GM21360 (cell line): ENCODE results near the gene CDC45.

Source experiments
- ATAC-seq: cut with Tn5 transposase; IDR thresholded peaks from one replicate; pipeline ENCODE4 v1.9.1; 2021; ENCODE audit warnings: mild to moderate bottlenecking, moderate library complexity; ENCODE audit not compliant: unreplicated experiment

The CDC45 gene

DNA sequence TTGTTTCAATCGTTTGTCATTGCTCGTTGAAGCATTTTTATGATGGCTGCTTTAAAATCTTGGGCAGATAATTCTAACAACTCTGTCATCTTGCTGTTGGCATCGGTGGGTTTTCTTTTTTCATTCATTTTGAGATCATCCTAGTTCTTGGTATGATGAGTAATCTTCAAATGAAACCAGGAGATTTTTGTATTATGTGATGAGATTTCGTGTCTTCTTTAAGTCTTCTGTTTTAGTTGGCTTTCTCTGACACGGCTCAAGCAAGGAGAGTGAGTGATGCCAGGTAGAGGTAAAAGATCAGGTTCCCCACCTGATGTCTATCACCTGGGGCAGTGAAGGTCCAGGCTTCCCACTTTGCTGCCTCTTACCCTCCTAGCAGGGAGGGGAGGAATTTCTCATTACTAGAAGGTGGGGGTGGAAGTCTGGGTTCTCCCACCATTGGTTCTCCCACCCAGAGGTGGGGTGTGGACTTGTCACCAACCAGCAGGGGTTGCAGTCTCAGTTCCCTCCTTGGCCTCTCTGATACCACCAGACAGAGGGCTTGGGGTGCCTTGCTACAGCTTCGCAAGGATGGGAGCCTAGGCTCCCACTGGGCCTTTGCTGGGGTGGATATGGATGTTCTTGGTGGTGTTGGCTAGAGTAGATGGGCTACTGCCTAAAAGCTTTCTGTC, 12.9 kb downstream of the CDC45 start:
- ATAC-seq: no peak

DNA sequence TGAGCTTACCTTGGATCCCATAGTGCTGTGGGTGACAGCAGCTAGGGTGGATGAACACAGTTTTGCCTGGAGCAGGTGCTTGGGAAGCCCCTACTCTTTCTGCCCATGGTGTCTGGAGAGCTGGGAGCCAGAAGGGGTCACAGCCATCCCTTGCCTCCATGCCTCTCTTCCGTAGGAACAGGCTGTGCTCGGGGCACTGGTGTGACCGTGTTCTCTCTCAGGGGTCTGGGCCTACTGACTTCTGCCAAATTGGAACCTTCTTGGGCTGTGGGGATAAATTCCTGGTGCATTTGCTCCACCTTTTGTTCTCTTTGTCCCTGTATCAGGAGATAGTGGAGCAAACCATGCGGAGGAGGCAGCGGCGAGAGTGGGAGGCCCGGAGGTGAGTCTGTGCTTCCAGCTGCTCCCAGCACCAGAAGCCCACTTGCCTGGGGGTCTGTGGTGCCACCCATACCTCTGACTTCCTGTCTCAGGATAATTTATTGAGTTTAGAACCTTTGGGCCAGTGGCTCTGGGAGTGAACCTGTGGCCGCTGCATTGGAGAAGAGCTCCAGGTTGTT, 14.4 kb downstream of the CDC45 start:
- ATAC-seq: no peak

DNA sequence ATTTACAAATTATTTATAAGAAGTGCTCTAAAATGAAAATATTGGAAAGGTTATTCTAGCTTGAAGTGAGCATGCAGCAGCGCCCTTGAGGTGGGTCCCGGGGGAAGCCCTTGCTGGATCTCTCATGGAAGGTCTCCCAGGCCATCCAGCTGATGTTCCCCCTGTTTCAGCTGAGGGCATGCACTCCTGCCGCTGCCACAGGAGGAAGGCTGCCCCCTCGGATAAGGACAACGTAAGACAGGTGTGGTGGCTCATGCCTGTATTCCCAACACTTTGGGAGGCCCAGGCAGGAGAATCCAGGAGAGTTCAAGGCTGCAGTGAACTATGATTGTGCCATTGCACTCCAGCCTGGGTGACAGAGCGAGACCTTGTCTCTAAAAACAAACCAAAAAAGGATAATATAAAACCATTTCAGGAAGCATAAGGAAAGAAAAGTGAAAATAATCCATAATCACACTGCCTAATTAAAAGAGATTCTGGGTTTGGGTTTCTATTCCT, 15.0 kb downstream of the CDC45 start:
- ATAC-seq: no peak

DNA sequence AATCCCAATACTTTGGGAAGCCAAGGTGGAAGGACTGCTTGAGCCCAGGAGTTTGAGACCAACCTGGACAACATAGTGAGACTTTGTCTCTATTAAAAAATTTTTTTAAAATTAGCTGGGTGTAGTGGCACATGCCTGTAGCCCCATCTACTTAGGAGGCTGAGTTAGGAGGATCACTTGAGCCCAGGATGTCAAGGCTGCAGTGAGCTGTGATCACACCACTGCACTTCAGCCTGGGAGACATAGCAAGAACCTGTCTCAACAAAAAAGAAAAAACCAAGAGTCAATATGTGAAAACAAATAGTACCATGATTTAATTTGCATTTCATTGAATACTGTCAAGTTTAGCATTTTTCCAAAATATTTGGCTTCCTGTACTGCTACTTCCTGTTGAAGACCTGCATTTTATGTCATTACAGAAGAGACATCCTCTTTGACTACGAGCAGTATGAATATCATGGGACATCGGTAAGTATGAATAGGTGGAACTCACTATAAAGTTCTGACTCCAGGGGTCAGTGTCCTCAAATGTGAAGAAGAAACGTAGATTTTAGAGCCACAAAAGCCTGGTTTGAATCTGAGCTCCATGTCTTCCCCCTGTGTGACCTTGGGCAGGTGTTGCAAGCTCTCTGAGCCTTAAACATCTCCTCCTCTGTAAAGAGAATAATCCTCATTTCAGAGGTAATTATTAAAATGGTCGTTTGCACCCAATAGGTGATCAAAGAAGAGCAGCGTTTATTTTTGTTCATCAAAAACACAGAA, 16.0 kb downstream of the CDC45 start:
- no peak for ATAC-seq

DNA sequence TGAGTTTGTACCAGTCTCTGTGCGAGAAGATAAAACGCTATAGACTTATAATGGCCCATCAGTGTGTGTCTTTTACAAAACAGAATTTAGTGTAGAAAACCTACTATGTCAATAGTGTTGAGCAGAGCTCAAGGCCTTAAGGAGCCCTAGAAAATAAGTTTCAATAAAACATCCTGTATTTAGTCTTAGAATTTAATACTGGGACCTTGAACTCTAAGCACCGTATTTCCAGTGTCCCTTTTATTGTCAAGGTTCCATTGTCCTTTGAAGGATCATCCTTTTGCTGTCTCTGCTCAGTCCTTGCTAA, 16.6 kb downstream of the CDC45 start:
- ATAC-seq: no peak

GRCh38 chr22:19497245-19497644, 17.5 kb downstream of the CDC45 start:
- no peak for ATAC-seq

DNA sequence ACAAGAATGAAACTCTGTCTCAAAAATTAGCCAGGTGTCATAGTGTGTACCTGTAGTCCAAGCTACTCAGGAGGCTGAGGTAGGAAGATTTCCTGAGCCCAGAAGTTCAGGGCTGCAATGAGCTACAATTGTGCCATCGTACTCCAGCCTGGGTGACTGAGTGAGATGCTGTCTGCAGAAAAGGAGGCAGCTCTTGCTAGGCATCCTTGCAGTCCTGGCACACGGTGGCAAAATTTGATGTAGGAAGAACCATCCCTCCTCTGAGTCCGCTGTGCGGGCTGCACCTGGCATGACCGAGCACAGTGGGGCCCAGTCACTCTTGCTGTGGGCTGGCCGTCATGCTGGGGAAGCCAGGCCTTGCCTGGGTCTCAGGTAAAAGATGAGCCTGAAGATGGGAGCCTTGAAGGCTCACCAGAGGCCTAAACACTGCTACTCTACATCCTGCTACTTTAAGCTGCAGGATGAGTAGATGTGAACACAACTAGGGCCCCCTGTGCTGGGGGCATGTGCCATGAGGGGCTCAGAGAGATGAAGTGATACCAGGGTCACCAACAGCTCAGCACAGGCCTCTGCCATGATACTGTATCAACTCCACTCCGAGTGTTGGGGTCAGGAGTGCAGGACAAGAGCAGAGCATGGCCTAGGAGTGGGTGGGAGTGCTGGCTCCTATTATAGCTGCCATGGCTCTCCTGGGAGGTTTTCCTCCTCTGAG, 18.6 kb downstream of the CDC45 start:
- no peak for ATAC-seq

DNA sequence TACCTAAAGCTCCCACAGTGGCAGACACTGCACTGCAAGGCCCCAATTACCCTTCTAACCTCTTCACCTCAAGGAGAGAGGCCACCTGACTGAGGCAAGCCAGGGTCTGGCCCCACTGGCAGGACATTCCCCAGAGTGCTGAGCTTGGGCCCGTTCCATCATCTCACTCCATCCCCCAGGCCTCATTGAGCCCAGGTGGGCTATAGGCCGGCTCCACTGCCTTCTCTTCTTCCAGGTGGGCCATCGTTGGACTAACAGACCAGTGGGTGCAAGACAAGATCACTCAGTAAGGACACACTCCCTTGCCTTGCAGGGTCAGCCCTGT, 19.1 kb downstream of the CDC45 start:
- ATAC-seq: no peak

- ATAC-seq: no peak
Observed at GRCh38 chr22:19499236-19499879, 19.6 kb downstream of the CDC45 start.

DNA sequence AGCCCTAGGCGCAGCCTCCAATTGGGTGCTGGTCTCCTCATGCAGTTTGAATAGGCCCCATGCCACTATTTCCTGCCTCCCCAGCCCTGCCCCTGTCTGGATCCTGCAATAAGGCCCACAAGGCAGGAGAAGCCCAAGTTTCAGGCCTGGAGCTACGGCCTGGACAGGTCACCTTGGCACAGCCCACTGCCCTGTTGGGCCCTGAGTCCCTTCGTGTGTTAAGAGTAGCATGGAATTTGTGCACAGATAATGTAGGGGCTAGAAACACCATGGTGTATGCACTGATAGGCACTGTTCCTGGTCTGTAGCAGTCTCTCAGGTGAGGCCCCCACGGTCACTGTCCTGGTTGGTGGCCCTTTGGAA, 20.1 kb downstream of the CDC45 start:
- ATAC-seq: no peak

DNA sequence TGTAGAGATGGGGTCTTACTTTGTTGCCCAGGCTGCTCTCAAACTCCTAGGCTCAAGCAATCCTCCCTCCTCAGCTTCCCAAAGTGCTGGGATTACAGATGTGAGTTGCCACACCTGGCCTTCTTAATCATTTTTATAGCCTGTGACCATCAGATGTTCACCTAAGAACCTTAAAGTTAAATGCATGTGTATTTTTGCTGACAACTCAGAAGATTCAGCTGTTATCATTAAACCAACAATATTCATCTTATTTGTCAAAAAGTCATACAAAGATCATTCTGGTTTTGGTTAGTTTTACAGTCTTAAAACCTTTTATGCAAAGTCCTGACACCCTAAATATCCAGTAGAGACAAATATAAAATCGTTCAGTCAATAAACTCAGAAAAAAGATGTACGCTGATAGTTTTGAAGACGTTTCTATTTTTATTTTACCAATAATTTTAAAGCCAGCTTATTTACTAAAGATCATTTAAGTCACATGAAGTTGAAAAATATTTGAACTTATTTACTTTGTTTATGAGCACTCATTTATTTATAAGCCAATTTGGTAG, 22.3 kb downstream of the CDC45 start:
- no peak for ATAC-seq

DNA sequence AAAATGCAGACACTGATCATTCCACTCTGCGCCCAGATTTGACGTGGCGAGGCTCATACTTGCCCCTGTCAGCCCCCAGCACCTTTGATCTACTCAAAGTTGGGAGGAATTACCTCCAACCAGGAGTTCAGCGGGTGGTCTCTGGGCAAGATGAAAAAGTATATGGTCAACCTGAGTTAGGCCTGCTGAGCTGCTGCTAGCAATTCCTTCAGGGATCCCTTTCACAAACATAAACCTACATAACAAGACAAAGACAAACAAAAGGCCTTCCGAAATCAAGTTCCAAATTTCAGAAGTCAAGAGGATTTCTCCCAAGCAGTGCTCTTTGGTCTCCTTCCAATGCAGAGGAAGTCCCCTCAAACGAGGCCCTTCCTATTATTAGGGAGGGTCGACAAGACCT, 23.6 kb downstream of the CDC45 start:
- no peak for ATAC-seq

DNA sequence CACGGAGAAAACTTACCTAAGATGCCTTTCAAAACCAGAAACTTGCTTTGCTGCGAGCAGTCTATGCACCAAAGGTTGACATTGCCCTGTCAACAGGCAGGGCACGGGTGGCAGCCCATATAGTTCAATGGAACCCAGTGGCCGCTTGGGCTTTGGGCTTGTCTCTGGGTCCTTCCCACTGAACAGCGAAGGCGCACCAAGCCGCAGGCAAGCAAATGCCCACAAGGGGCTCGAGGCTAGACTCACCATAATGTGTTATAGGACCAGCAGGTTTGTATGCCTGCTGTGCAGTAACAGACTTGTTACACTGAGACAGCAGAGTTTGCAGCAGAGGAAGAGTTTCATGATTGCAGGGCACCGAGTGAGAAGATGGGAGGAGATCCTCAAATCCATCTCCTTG, 24.1 kb downstream of the CDC45 start:
- no peak for ATAC-seq

- ATAC-seq: no peak
Observed at GRCh38 chr22:19504900-19505734, 25.4 kb downstream of the CDC45 start.

- no peak for ATAC-seq
Observed at GRCh38 chr22:19505735-19506126, 26.0 kb downstream of the CDC45 start.

- no peak for ATAC-seq
Observed at GRCh38 chr22:19506212-19506611, 26.5 kb downstream of the CDC45 start.

- no peak for ATAC-seq
Observed at GRCh38 chr22:19507534-19507861, 27.8 kb downstream of the CDC45 start.

DNA sequence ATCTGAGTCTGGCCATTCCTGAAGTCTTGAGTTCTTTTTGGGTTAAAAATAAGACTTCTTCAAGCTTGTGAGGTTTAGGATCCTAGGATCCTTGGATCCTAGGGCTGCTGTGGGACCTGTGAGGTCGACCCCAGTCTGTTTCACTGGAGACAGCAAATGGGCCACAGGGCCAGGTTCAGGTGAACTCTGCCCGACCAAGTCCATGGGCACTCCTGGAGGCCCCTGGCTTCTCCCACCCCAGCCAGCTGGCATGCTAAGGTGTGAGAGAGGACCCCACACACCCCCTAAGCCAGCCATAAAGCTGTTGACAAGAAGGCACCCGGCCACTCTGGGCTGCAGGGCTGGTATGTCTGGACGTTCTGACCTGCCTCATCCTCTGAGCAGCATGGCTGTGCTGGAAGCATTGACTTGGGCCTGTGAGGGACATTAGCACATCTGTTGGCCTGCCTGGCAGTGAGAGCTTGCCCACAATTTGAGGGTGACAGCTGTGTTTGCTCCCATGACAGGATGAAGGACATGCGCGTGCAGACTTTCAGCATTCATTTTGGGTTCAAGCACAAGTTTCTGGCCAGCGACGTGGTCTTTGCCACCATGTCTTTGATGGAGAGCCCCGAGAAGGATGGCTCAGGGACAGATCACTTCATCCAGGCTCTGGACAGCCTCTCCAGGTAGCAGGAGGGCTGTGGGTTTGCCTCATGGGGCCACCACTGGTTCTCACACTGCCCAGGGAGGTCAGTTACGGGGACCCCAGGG, 28.5 kb downstream of the CDC45 start:
- ATAC-seq: no peak

DNA sequence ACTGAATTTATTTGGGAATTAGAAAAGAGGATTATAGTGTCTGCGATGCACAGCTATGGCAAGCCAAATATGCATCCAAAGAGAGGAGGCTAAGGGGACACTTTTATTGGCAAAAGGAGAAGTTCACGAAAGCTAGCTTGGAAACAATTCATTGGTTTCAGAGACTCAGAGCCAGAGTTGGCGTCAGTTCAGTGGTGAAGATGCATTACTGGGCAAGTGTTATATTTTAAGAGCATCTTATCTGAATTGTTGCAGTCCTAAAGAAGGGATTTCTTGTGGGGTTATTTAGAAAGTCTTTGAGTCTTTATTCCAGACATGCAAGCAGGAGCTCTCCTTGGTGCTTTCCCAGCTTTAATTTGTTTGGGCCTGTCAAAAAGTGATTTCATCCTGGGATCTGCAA, 29.5 kb downstream of the CDC45 start:
- no peak for ATAC-seq

DNA sequence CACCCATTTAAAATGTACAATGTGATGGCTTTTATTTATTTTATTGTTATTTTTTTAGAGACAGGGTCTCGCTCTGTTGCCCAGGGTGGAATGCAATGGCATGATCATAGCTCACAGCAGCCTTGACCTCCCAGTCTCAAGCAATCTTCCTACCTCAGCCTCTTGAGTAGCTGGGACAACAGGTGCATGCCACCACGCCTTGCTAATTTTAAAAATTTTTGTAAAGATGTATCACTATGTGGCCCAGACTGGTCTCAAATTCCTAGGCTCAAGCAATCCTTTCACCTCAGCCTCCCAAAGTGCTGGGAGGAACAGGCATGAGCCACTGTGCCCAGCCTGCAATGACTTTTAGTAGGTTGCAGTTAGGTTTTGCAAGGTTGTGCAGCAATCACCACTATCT, 30.2 kb downstream of the CDC45 start:
- ATAC-seq: no peak
